Measurements from ENCODE around the gene MAP2.

Gene MAP2

GRCh38 chr2:209517436-209517835 lies 93.6 kb downstream of the MAP2 start:
- peaks cover 9% of the 10 kb centered on the region for H3K4me1 ChIP-seq (ENCODE audit: insufficient read depth, low read length)
- no peaks in the 10 kb centered on the region for H3K36me3 ChIP-seq (ENCODE audit: insufficient read depth, low read length)
- no peaks in the 10 kb centered on the region for H3K9me3 ChIP-seq (ENCODE audit: control insufficient read depth, insufficient read depth, low read length)

GRCh38 chr2:209519271-209519670 lies 95.4 kb downstream of the MAP2 start:
- peaks cover 9% of the 10 kb centered on the region for H3K4me1 ChIP-seq (ENCODE audit: insufficient read depth, low read length)
- no peaks in the 10 kb centered on the region for H3K9me3 ChIP-seq (ENCODE audit: control insufficient read depth, insufficient read depth, low read length)
- no peaks in the 10 kb centered on the region for H3K36me3 ChIP-seq (ENCODE audit: insufficient read depth, low read length)
- H3K9ac ChIP-seq (ENCODE audit: low read depth, low read length), result no peak overlapping the region

More at GRCh38 chr2:209517436-209517835, 93.6 kb downstream of the MAP2 start:
- no peak overlapping the region for H3K9ac ChIP-seq (ENCODE audit: low read depth, low read length)

GRCh38 chr2:209519906-209520305 lies 96.1 kb downstream of the MAP2 start:
- Histone ChIP-seq H3K9ac (ENCODE audit: low read depth, low read length) (no peak overlapping the region), H3K4me1 (ENCODE audit: insufficient read depth, low read length) (peaks cover 9% of the 10 kb centered on the region), H3K36me3 (ENCODE audit: insufficient read depth, low read length) (no peaks in the 10 kb centered on the region), H3K9me3 (ENCODE audit: control insufficient read depth, insufficient read depth, low read length) (no peaks in the 10 kb centered on the region)

GRCh38 chr2:209523041-209523740 lies 99.3 kb downstream of the MAP2 start:
- H3K36me3 ChIP-seq (ENCODE audit: insufficient read depth, low read length), result no peaks in the 10 kb centered on the region
- H3K9ac ChIP-seq (ENCODE audit: low read depth, low read length), result no peak overlapping the region
- peaks cover 9% of the 10 kb centered on the region for H3K4me1 ChIP-seq (ENCODE audit: insufficient read depth, low read length)
- H3K9me3 ChIP-seq (ENCODE audit: control insufficient read depth, insufficient read depth, low read length), result no peaks in the 10 kb centered on the region

- Histone ChIP-seq H3K36me3 (ENCODE audit: insufficient read depth, low read length) (no peaks in the 10 kb centered on the region), H3K9me3 (ENCODE audit: control insufficient read depth, insufficient read depth, low read length) (no peaks in the 10 kb centered on the region), H3K9ac (ENCODE audit: low read depth, low read length) (no peak overlapping the region), H3K4me1 (ENCODE audit: insufficient read depth, low read length) (peaks cover 9% of the 10 kb centered on the region)
These were observed 100.0 kb downstream of the MAP2 start for GRCh38 chr2:209523867-209524266.

GRCh38 chr2:209525331-209525730 lies 101.5 kb downstream of the MAP2 start:
- no peaks in the 10 kb centered on the region for H3K36me3 ChIP-seq (ENCODE audit: insufficient read depth, low read length)
- H3K9me3 ChIP-seq (ENCODE audit: control insufficient read depth, insufficient read depth, low read length), result no peaks in the 10 kb centered on the region
- H3K4me1 ChIP-seq (ENCODE audit: insufficient read depth, low read length), result peaks cover under 1% of the 10 kb centered on the region; the same call in 1 of the 2 replicates
- no peak overlapping the region for H3K9ac ChIP-seq (ENCODE audit: low read depth, low read length)

- no peaks in the 10 kb centered on the region for H3K9me3 ChIP-seq (ENCODE audit: control insufficient read depth, insufficient read depth, low read length)
- no peak overlapping the region for H3K9ac ChIP-seq (ENCODE audit: low read depth, low read length)
- H3K36me3 ChIP-seq (ENCODE audit: insufficient read depth, low read length), result no peaks in the 10 kb centered on the region
- no peaks in the 10 kb centered on the region for H3K4me1 ChIP-seq (ENCODE audit: insufficient read depth, low read length)
These were observed 102.0 kb downstream of the MAP2 start for GRCh38 chr2:209525834-209526281.

GRCh38 chr2:209526561-209526960 lies 102.7 kb downstream of the MAP2 start:
- Histone ChIP-seq H3K4me1 (ENCODE audit: insufficient read depth, low read length) (no peaks in the 10 kb centered on the region), H3K9ac (ENCODE audit: low read depth, low read length) (no peak overlapping the region), H3K9me3 (ENCODE audit: control insufficient read depth, insufficient read depth, low read length) (no peaks in the 10 kb centered on the region), H3K36me3 (ENCODE audit: insufficient read depth, low read length) (no peaks in the 10 kb centered on the region)

GRCh38 chr2:209529579-209529978 lies 105.7 kb downstream of the MAP2 start:
- no peak overlapping the region for H3K9ac ChIP-seq (ENCODE audit: low read depth, low read length)
- no peaks in the 10 kb centered on the region for H3K36me3 ChIP-seq (ENCODE audit: insufficient read depth, low read length)
- H3K4me1 ChIP-seq (ENCODE audit: insufficient read depth, low read length), result no peaks in the 10 kb centered on the region
- H3K9me3 ChIP-seq (ENCODE audit: control insufficient read depth, insufficient read depth, low read length), result no peaks in the 10 kb centered on the region

- Histone ChIP-seq H3K9me3 (ENCODE audit: control insufficient read depth, insufficient read depth, low read length) (no peaks in the 10 kb centered on the region), H3K36me3 (ENCODE audit: insufficient read depth, low read length) (no peaks in the 10 kb centered on the region), H3K4me1 (ENCODE audit: insufficient read depth, low read length) (no peaks in the 10 kb centered on the region), H3K9ac (ENCODE audit: low read depth, low read length) (no peak overlapping the region)
These were observed 108.5 kb downstream of the MAP2 start for GRCh38 chr2:209532321-209532720.

- Histone ChIP-seq H3K4me1 (ENCODE audit: insufficient read depth, low read length) (no peaks in the 10 kb centered on the region), H3K9ac (ENCODE audit: low read depth, low read length) (no peak overlapping the region), H3K36me3 (ENCODE audit: insufficient read depth, low read length) (no peaks in the 10 kb centered on the region), H3K9me3 (ENCODE audit: control insufficient read depth, insufficient read depth, low read length) (no peaks in the 10 kb centered on the region)
These were observed 109.5 kb downstream of the MAP2 start for GRCh38 chr2:209533391-209533790.

- no peaks in the 10 kb centered on the region for H3K36me3 ChIP-seq (ENCODE audit: insufficient read depth, low read length)
- no peaks in the 10 kb centered on the region for H3K9me3 ChIP-seq (ENCODE audit: control insufficient read depth, insufficient read depth, low read length)
- no peaks in the 10 kb centered on the region for H3K4me1 ChIP-seq (ENCODE audit: insufficient read depth, low read length)
- H3K9ac ChIP-seq (ENCODE audit: low read depth, low read length), result no peak overlapping the region
These were observed 110.4 kb downstream of the MAP2 start for GRCh38 chr2:209534228-209534627.

GRCh38 chr2:209536363-209536762 lies 112.5 kb downstream of the MAP2 start:
- Histone ChIP-seq H3K9me3 (ENCODE audit: control insufficient read depth, insufficient read depth, low read length) (no peaks in the 10 kb centered on the region), H3K36me3 (ENCODE audit: insufficient read depth, low read length) (no peaks in the 10 kb centered on the region), H3K9ac (ENCODE audit: low read depth, low read length) (no peak overlapping the region), H3K4me1 (ENCODE audit: insufficient read depth, low read length) (no peaks in the 10 kb centered on the region)

GRCh38 chr2:209547726-209548125 lies 123.9 kb downstream of the MAP2 start:
- H3K36me3 ChIP-seq (ENCODE audit: insufficient read depth, low read length), result no peaks in the 10 kb centered on the region
- no peaks in the 10 kb centered on the region for H3K9me3 ChIP-seq (ENCODE audit: control insufficient read depth, insufficient read depth, low read length)
- H3K9ac ChIP-seq (ENCODE audit: low read depth, low read length), result no peak overlapping the region
- no peaks in the 10 kb centered on the region for H3K4me1 ChIP-seq (ENCODE audit: insufficient read depth, low read length)

GRCh38 chr2:209549589-209549988 lies 125.7 kb downstream of the MAP2 start:
- H3K9ac ChIP-seq (ENCODE audit: low read depth, low read length), result no peak overlapping the region
- no peaks in the 10 kb centered on the region for H3K4me1 ChIP-seq (ENCODE audit: insufficient read depth, low read length)
- no peaks in the 10 kb centered on the region for H3K9me3 ChIP-seq (ENCODE audit: control insufficient read depth, insufficient read depth, low read length)
- H3K36me3 ChIP-seq (ENCODE audit: insufficient read depth, low read length), result no peaks in the 10 kb centered on the region
